Prostate gland (tissue), 2 donors: ENCODE data around the gene CLECL1. TPM values are rescaled to one million over a fixed set of nuclear protein-coding genes. Genes with fewer than 3 reads are reported as not detected.

Source experiments
- DNase-seq: peaks from one replicate; pipeline ENCODE4 v3.0.0-alpha.2; 2019; ENCODE audit warnings: low spot score
- H3K27ac ChIP-seq, 2 donors: fragments of 200-600 bp; sonication (generic); 2 replicates each; pipeline ENCODE4 v1.5.1; 2017 to 2019
- H3K27me3 ChIP-seq: fragments of 200-600 bp; sonication (generic); replicated peaks from 2 replicates; pipeline ENCODE4 v1.5.1; 2019; ENCODE audit not compliant: insufficient read depth
- H3K36me3 ChIP-seq, 2 donors: fragments of 200-600 bp; sonication (generic); 1 replicate in 1 of 2; 2 replicates in 1 of 2; pipeline versions ENCODE4 v1.5.1 to v1.8.1; 2017 to 2019
- H3K4me1 ChIP-seq: fragments of 200-600 bp; sonication (generic); replicated peaks from 2 replicates; pipeline ENCODE4 v1.5.1; 2019
- H3K4me3 ChIP-seq, 2 donors: fragments of 200-600 bp; sonication (generic); 2 replicates each; pipeline ENCODE4 v1.5.1; 2017 to 2019
- H3K9me3 ChIP-seq: fragments of 200-600 bp; sonication (generic); 2 replicates; pipeline ENCODE4 v1.5.1; 2017
- POLR2A ChIP-seq: fragments of 450-650 bp; IDR thresholded peaks from one replicate; pipeline ENCODE4 v1.6.1; 2016; ENCODE audit warnings: antibody characterized with exemption, mild to moderate bottlenecking
- POLR2AphosphoS5 ChIP-seq: sonication (generic); formaldehyde crosslinking; IDR thresholded peaks from one replicate; pipeline ENCODE4 v1.6.1; 2017; ENCODE audit warnings: antibody characterized with exemption
- WGBS: methylation state at CpG from one replicate; pipeline ENCODE4 v1.1.5; 2018; 5-methylcytosine and 5-hydroxymethylcytosine counted together
- intact Hi-C: fragments of 100-400 bp; cut with DNase I; formaldehyde crosslinking; loops from one replicate; pipeline ENCODE4 v1.14.2; 2022
- total RNA-seq, 2 donors: library from RNA; depleted of rRNA; stranded (reverse); fragments of >200 nt; gene quantifications; one replicate each; pipeline ENCODE4 v1.1.0, GENCODE V29; 2016
- TF ChIP-seq, protein P1 (sequence below), 4 experiments: fragments of 200-600 bp in 2 of 4; fragments of 450-650 bp in 2 of 4; sonication (generic) in 2 of 4; IDR thresholded peaks; 1 replicate in 3 of 4; 2 replicates in 1 of 4; pipeline ENCODE4 v1.5.1; 2016 to 2019; ENCODE audit warnings: antibody characterized with exemption in 4 of 4, mild to moderate bottlenecking in 2 of 4, moderate library complexity in 2 of 4

The CLECL1 gene
- total RNA-seq, 2 donors from 2014 or later = not detected

DNA sequence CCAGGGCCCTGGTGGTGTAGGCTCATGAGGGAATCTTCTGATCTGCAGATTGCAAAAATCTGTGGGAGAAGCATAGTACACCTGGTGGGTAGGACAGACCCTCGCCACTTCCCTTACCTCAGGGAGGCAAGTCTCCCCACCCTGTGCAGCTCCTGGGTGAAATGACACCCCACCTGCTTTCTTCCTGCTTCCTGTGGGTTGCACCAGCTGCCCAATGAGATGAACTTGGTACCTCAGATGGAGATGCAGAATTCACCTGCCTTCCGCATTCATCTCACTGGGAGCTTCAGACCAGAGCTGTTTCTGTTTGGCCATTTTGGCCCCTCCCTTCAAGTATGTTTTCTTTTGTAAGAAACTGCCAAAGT lies 58.7 kb downstream of the CLECL1 start:
- H3K4me3 ChIP-seq = no peak overlapping the region

DNA sequence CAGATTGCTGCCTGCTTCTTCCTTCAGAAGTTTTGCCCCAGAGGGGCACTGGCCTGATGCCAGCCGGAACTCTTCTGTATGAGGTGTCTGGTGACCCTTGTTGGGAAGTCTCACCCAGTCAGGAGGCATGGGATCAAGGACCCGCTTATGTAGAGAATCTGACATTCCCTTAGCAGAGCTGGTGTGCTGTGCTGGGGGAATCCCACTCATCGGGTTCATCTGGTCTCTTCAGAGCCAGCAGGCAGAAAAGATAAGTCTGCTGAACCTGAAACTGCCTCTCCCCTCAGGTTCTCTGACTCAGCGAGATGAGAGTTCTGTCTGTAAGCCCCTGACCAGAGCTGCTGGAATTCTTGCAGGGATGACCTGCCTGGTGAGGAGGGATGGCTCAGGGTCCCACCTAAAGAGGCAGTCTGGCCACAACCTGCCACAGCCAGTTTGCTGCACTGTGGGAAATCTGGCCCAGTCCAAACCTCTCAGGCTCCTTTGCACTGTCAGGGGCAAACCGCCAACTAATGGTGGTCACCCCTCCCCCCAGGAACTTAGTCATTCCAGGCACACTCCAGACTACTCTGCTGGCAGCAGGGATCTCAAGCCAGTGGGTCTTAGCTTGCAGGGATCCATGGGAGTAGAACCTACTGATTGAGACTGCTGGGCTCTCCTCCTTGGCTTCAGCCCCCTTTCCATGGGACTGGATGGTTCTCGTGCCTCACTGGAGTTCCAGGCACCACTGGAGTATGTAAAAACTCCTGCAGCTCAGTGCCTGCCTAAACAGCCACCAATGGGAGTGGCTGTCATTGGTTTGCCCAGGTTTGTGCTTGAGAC lies 59.3 kb downstream of the CLECL1 start:
- no peaks in the 10 kb centered on the region for H3K36me3 ChIP-seq
- intact Hi-C loops = no loop called here
- 75% methylated on average over 6 of the region's 6 CpGs for WGBS
- H3K27ac ChIP-seq = no peak overlapping the region
- H3K4me3 ChIP-seq = no peak overlapping the region
- H3K4me1 ChIP-seq = no peaks in the 10 kb centered on the region
- H3K9me3 ChIP-seq = no peaks in the 10 kb centered on the region
- H3K27me3 ChIP-seq = no peaks in the 10 kb centered on the region
- DNase-seq = no peak
- TF ChIP-seq POLR2A = no peak
- TF ChIP-seq, protein P1, sequence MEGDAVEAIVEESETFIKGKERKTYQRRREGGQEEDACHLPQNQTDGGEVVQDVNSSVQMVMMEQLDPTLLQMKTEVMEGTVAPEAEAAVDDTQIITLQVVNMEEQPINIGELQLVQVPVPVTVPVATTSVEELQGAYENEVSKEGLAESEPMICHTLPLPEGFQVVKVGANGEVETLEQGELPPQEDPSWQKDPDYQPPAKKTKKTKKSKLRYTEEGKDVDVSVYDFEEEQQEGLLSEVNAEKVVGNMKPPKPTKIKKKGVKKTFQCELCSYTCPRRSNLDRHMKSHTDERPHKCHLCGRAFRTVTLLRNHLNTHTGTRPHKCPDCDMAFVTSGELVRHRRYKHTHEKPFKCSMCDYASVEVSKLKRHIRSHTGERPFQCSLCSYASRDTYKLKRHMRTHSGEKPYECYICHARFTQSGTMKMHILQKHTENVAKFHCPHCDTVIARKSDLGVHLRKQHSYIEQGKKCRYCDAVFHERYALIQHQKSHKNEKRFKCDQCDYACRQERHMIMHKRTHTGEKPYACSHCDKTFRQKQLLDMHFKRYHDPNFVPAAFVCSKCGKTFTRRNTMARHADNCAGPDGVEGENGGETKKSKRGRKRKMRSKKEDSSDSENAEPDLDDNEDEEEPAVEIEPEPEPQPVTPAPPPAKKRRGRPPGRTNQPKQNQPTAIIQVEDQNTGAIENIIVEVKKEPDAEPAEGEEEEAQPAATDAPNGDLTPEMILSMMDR (IDR thresholded peaks at IDR 0.05) = no peak
- TF ChIP-seq POLR2AphosphoS5 = no peak

More for the DNA sequence above, 58.7 kb downstream of the CLECL1 start:
- Histone ChIP-seq H3K27me3 (no peaks in the 10 kb centered on the region), H3K9me3 (no peaks in the 10 kb centered on the region), H3K27ac (no peak overlapping the region), H3K4me1 (no peaks in the 10 kb centered on the region), H3K36me3 (no peaks in the 10 kb centered on the region)
- intact Hi-C loops = no loop called here
- no peak for TF ChIP-seq POLR2AphosphoS5
- TF ChIP-seq, protein P1 (IDR thresholded peaks at IDR 0.05) = no peak
- TF ChIP-seq POLR2A = no peak
- no peak for DNase-seq
- 95% methylated on average over 2 of the region's 2 CpGs for WGBS

Other genes starting within 250 kb of the CLECL1 start
- gene KLRB1, start 125.2 kb downstream of the CLECL1 start, total RNA-seq = under 1 TPM in 1 of 2 donors, not detected in 1; 0.14 TPM
- gene CLEC2D, start 63.4 kb downstream of the CLECL1 start, total RNA-seq = 10 to 100 TPM in 1 of 2 donors, 1 to 10 TPM in 1; 4.1 to 19.9 TPM
- 1 to 10 TPM; 1.9 to 2.2 TPM for gene CD69, start 27.8 kb upstream of the CLECL1 start, total RNA-seq
- not detected for gene KLRF1, start 94.4 kb upstream of the CLECL1 start, total RNA-seq
- 1 to 10 TPM; 4.1 to 6.0 TPM for gene CLEC2B, start 136.3 kb upstream of the CLECL1 start, total RNA-seq
- not detected for gene KLRF2, start 148.4 kb upstream of the CLECL1 start, total RNA-seq
- gene CLEC2A, start 199.3 kb upstream of the CLECL1 start, total RNA-seq = not detected
- gene CLEC12A, start 238.3 kb upstream of the CLECL1 start, total RNA-seq = under 1 TPM in 1 of 2 donors, not detected in 1; 0.18 TPM